ENCODE measurements around the gene SUGCT.

The SUGCT gene

DNA sequence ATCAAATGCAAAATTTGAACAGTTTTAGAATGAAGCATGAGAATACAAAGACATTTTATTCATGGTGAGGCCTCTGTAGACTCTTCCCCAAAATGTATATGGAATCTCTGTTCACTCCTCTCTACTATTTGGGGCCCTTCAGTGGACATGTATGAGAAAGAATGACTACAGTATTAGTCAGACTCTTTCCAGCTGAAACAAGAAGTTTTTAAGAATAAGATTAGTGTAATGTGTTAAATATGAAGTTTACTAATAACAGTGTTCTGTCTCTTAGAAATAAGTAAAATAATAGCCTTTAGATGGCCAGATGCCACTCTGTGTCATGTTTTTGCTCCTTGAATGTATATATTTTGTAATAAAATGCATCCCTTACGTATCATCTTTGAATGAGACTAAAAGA, 585.6 kb downstream of the SUGCT start:
- Histone ChIP-seq H3K27me3 (ENCODE audit: control insufficient read depth in 5 of 5, insufficient read depth in 4 of 5, low read length in 5 of 5) (no peaks in the 10 kb centered on the region), H3K9ac (ENCODE audit: low read length in 5 of 5) (no peak overlapping the region), H3K36me3 (ENCODE audit: control insufficient read depth in 5 of 5, insufficient read depth in 5 of 5, low read length in 5 of 5) (no peaks in the 10 kb centered on the region), H3K27ac (ENCODE audit: low read depth, low read length) (no peak overlapping the region), H3K4me3 (ENCODE audit: low read depth in 1 of 5, low read length in 5 of 5) (no peak overlapping the region), H3K9me3 (ENCODE audit: control insufficient read depth in 5 of 5, low read length in 5 of 5) (no peaks in the 10 kb centered on the region), H3K4me1 (ENCODE audit: control insufficient read depth in 5 of 5, insufficient read depth in 5 of 5, low read length in 5 of 5) (peaks cover 0 to 19% (median 7%) of the 10 kb centered on the region in 5 donors)

GRCh38 chr7:40721342-40721949, 586.6 kb downstream of the SUGCT start:
- no peak overlapping the region for H3K4me3 ChIP-seq (ENCODE audit: low read depth in 1 of 5, low read length in 5 of 5)
- peaks cover 0 to 19% (median 0%) of the 10 kb centered on the region in 5 donors for H3K4me1 ChIP-seq (ENCODE audit: control insufficient read depth in 5 of 5, insufficient read depth in 5 of 5, low read length in 5 of 5)
- H3K9ac ChIP-seq (ENCODE audit: low read length in 5 of 5) = no peak overlapping the region
- H3K27ac ChIP-seq (ENCODE audit: low read depth, low read length) = no peak overlapping the region
- H3K9me3 ChIP-seq (ENCODE audit: control insufficient read depth in 5 of 5, low read length in 5 of 5) = no peaks in the 10 kb centered on the region
- H3K36me3 ChIP-seq (ENCODE audit: control insufficient read depth in 5 of 5, insufficient read depth in 5 of 5, low read length in 5 of 5) = no peaks in the 10 kb centered on the region
- no peaks in the 10 kb centered on the region for H3K27me3 ChIP-seq (ENCODE audit: control insufficient read depth in 5 of 5, insufficient read depth in 4 of 5, low read length in 5 of 5)

DNA sequence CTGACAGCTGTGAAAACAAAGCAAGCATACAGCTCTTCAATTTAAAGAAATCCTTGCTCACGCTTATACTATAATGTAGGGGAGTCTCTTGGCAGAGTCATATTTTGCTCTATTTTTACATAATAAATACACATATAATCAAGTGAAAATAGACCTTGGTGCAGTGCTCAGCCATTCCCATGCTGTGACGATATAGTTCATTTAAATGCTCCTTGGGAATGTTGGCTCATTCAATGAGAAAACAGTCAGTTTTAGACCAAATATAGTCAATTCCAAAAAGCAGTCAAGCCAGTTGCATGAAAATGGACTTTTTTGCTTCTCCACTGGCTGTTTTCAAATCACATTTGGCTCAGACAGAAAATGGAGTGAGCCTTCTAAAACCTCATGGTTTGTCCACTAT, 587.4 kb downstream of the SUGCT start:
- Histone ChIP-seq H3K27ac (ENCODE audit: low read depth, low read length) (no peak overlapping the region), H3K9me3 (ENCODE audit: control insufficient read depth in 5 of 5, low read length in 5 of 5) (no peaks in the 10 kb centered on the region), H3K4me3 (ENCODE audit: low read depth in 1 of 5, low read length in 5 of 5) (no peak overlapping the region), H3K9ac (ENCODE audit: low read length in 5 of 5) (no peak overlapping the region), H3K36me3 (ENCODE audit: control insufficient read depth in 5 of 5, insufficient read depth in 5 of 5, low read length in 5 of 5) (no peaks in the 10 kb centered on the region), H3K27me3 (ENCODE audit: control insufficient read depth in 5 of 5, insufficient read depth in 4 of 5, low read length in 5 of 5) (no peaks in the 10 kb centered on the region), H3K4me1 (ENCODE audit: control insufficient read depth in 5 of 5, insufficient read depth in 5 of 5, low read length in 5 of 5) (peaks cover 0 to 14% (median 0%) of the 10 kb centered on the region in 5 donors)

- Histone ChIP-seq H3K27ac (ENCODE audit: low read depth, low read length) (no peak overlapping the region), H3K27me3 (ENCODE audit: control insufficient read depth in 5 of 5, insufficient read depth in 4 of 5, low read length in 5 of 5) (no peaks in the 10 kb centered on the region), H3K9me3 (ENCODE audit: control insufficient read depth in 5 of 5, low read length in 5 of 5) (no peaks in the 10 kb centered on the region), H3K9ac (ENCODE audit: low read length in 5 of 5) (no peak overlapping the region), H3K4me1 (ENCODE audit: control insufficient read depth in 5 of 5, insufficient read depth in 5 of 5, low read length in 5 of 5) (peaks cover 0 to 3% (median 0%) of the 10 kb centered on the region in 5 donors), H3K4me3 (ENCODE audit: low read depth in 1 of 5, low read length in 5 of 5) (no peak overlapping the region), H3K36me3 (ENCODE audit: control insufficient read depth in 5 of 5, insufficient read depth in 5 of 5, low read length in 5 of 5) (no peaks in the 10 kb centered on the region)
These were observed 589.0 kb downstream of the SUGCT start for GRCh38 chr7:40723829-40724228.

DNA sequence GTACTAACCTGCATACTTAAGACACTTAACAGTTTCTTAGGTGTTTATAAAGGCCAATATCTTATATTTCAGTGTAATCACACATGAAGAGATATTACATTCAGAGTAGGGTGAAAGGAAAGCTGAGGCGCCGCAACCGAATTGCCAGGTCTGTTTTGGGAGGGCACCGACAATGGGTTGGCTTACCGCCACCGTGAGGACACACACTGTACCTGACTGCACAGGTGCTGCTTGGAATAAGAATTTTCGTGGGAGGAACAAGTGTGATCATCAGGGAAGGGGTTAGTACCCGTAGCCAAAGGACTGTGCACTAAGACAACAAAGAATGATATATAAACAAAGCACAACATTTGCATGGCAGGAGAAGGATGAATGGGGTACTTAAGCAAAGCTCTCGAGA, 591.8 kb downstream of the SUGCT start:
- no peak overlapping the region for H3K27ac ChIP-seq (ENCODE audit: low read depth, low read length)
- H3K36me3 ChIP-seq (ENCODE audit: control insufficient read depth in 5 of 5, insufficient read depth in 5 of 5, low read length in 5 of 5) = no peaks in the 10 kb centered on the region
- no peaks in the 10 kb centered on the region for H3K27me3 ChIP-seq (ENCODE audit: control insufficient read depth in 5 of 5, insufficient read depth in 4 of 5, low read length in 5 of 5)
- no peak overlapping the region for H3K9ac ChIP-seq (ENCODE audit: low read length in 5 of 5)
- no peaks in the 10 kb centered on the region for H3K4me1 ChIP-seq (ENCODE audit: control insufficient read depth in 5 of 5, insufficient read depth in 5 of 5, low read length in 5 of 5)
- no peaks in the 10 kb centered on the region for H3K9me3 ChIP-seq (ENCODE audit: control insufficient read depth in 5 of 5, low read length in 5 of 5)
- no peak overlapping the region for H3K4me3 ChIP-seq (ENCODE audit: low read depth in 1 of 5, low read length in 5 of 5)

DNA sequence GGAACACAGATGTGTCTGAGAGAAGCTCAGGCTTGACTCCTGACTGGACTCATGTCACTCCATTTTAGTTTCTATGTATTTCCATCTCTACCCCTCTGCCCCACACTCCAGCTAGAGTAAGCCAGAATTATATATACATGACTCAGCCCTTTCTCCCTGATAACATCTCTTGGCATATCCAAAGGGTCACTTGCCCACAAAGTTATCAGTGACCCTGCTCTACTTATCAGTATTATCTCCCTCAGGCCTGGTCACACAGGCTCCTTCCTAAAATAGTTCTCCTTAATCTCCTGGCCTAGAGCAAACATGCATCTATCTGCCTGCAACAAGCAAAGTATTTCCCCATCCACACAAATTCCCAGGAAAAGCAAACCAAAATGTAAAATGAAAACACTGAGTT, 598.3 kb downstream of the SUGCT start:
- H3K9me3 ChIP-seq (ENCODE audit: control insufficient read depth in 5 of 5, low read length in 5 of 5) = peaks cover 0 to 9% (median 0%) of the 10 kb centered on the region in 5 donors
- H3K9ac ChIP-seq (ENCODE audit: low read length in 5 of 5) = no peak overlapping the region
- H3K4me3 ChIP-seq (ENCODE audit: low read depth in 1 of 5, low read length in 5 of 5) = no peak overlapping the region
- H3K27me3 ChIP-seq (ENCODE audit: control insufficient read depth in 5 of 5, insufficient read depth in 4 of 5, low read length in 5 of 5) = no peaks in the 10 kb centered on the region
- no peaks in the 10 kb centered on the region for H3K36me3 ChIP-seq (ENCODE audit: control insufficient read depth in 5 of 5, insufficient read depth in 5 of 5, low read length in 5 of 5)
- no peak overlapping the region for H3K27ac ChIP-seq (ENCODE audit: low read depth, low read length)
- no peaks in the 10 kb centered on the region for H3K4me1 ChIP-seq (ENCODE audit: control insufficient read depth in 5 of 5, insufficient read depth in 5 of 5, low read length in 5 of 5)

- H3K4me3 ChIP-seq (ENCODE audit: low read depth in 1 of 5, low read length in 5 of 5) = no peak overlapping the region
- H3K4me1 ChIP-seq (ENCODE audit: control insufficient read depth in 5 of 5, insufficient read depth in 5 of 5, low read length in 5 of 5) = no peaks in the 10 kb centered on the region
- H3K9me3 ChIP-seq (ENCODE audit: control insufficient read depth in 5 of 5, low read length in 5 of 5) = peaks cover 0 to 9% (median 0%) of the 10 kb centered on the region in 5 donors
- H3K27me3 ChIP-seq (ENCODE audit: control insufficient read depth in 5 of 5, insufficient read depth in 4 of 5, low read length in 5 of 5) = no peaks in the 10 kb centered on the region
- no peak overlapping the region for H3K9ac ChIP-seq (ENCODE audit: low read length in 5 of 5)
- H3K27ac ChIP-seq (ENCODE audit: low read depth, low read length) = no peak overlapping the region
- H3K36me3 ChIP-seq (ENCODE audit: control insufficient read depth in 5 of 5, insufficient read depth in 5 of 5, low read length in 5 of 5) = no peaks in the 10 kb centered on the region
These were observed 598.8 kb downstream of the SUGCT start for GRCh38 chr7:40733578-40733977.

- no peaks in the 10 kb centered on the region for H3K36me3 ChIP-seq (ENCODE audit: control insufficient read depth in 5 of 5, insufficient read depth in 5 of 5, low read length in 5 of 5)
- no peak overlapping the region for H3K4me3 ChIP-seq (ENCODE audit: low read depth in 1 of 5, low read length in 5 of 5)
- no peak overlapping the region for H3K9ac ChIP-seq (ENCODE audit: low read length in 5 of 5)
- peaks cover 0 to 4% (median 0%) of the 10 kb centered on the region in 5 donors for H3K9me3 ChIP-seq (ENCODE audit: control insufficient read depth in 5 of 5, low read length in 5 of 5)
- no peak overlapping the region for H3K27ac ChIP-seq (ENCODE audit: low read depth, low read length)
- H3K4me1 ChIP-seq (ENCODE audit: control insufficient read depth in 5 of 5, insufficient read depth in 5 of 5, low read length in 5 of 5) = no peaks in the 10 kb centered on the region
- no peaks in the 10 kb centered on the region for H3K27me3 ChIP-seq (ENCODE audit: control insufficient read depth in 5 of 5, insufficient read depth in 4 of 5, low read length in 5 of 5)
These were observed 604.5 kb downstream of the SUGCT start for GRCh38 chr7:40739257-40739656.

DNA sequence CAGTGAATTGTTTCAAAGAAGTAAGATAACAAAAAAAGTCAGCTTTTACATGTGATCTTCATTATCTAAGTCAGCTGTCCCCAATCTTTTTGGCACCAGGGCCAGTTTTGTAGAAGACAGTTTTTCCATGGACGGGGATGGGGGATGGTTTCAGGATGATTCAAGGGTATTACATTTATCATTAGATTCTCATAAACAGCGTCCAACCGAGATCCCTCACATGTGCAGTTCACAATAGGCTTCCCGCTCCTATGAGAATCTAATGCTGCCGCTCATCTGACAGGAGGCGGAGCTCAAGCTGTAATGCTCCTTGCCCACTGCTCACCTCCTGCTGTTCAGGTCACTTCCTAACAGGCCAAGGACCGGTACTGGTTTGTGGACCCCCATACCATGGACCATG, 607.5 kb downstream of the SUGCT start:
- Histone ChIP-seq H3K4me1 (ENCODE audit: control insufficient read depth in 5 of 5, insufficient read depth in 5 of 5, low read length in 5 of 5) (no peaks in the 10 kb centered on the region), H3K4me3 (ENCODE audit: low read depth in 1 of 5, low read length in 5 of 5) (no peak overlapping the region), H3K36me3 (ENCODE audit: control insufficient read depth in 5 of 5, insufficient read depth in 5 of 5, low read length in 5 of 5) (no peaks in the 10 kb centered on the region), H3K27ac (ENCODE audit: low read depth, low read length) (no peak overlapping the region), H3K9ac (ENCODE audit: low read length in 5 of 5) (no peak overlapping the region), H3K27me3 (ENCODE audit: control insufficient read depth in 5 of 5, insufficient read depth in 4 of 5, low read length in 5 of 5) (no peaks in the 10 kb centered on the region), H3K9me3 (ENCODE audit: control insufficient read depth in 5 of 5, low read length in 5 of 5) (peaks cover 0 to 4% (median 0%) of the 10 kb centered on the region in 5 donors)

GRCh38 chr7:40746841-40747556, 612.2 kb downstream of the SUGCT start:
- no peaks in the 10 kb centered on the region for H3K27me3 ChIP-seq (ENCODE audit: control insufficient read depth in 5 of 5, insufficient read depth in 4 of 5, low read length in 5 of 5)
- no peaks in the 10 kb centered on the region for H3K36me3 ChIP-seq (ENCODE audit: control insufficient read depth in 5 of 5, insufficient read depth in 5 of 5, low read length in 5 of 5)
- no peak overlapping the region for H3K27ac ChIP-seq (ENCODE audit: low read depth, low read length)
- no peak overlapping the region for H3K9ac ChIP-seq (ENCODE audit: low read length in 5 of 5)
- no peaks in the 10 kb centered on the region for H3K4me1 ChIP-seq (ENCODE audit: control insufficient read depth in 5 of 5, insufficient read depth in 5 of 5, low read length in 5 of 5)
- H3K4me3 ChIP-seq (ENCODE audit: low read depth in 1 of 5, low read length in 5 of 5) = no peak overlapping the region
- H3K9me3 ChIP-seq (ENCODE audit: control insufficient read depth in 5 of 5, low read length in 5 of 5) = no peaks in the 10 kb centered on the region

Measured in subcutaneous abdominal adipose tissue (tissue), 5 donors.